GM06990 (cell line): ENCODE measurements around the gene SEC22A.

Experiments
- DNase-seq: peaks from one replicate; pipeline ENCODE4 v3.0.0-alpha.2; 2011; ENCODE audit not compliant: insufficient read length; ENCODE audit errors: extremely low read depth
- H3K27me3 ChIP-seq: replicated peaks from 2 replicates; pipeline ENCODE4 v1.6.0; 2011; ENCODE audit warnings: low read length; ENCODE audit not compliant: control insufficient read depth, insufficient read depth
- H3K36me3 ChIP-seq: 2 replicates; pipeline ENCODE4 v1.5.1; 2011; ENCODE audit warnings: low read length; ENCODE audit not compliant: control insufficient read depth, insufficient read depth
- H3K4me3 ChIP-seq: replicated peaks from 2 replicates; pipeline ENCODE4 v1.5.1; 2011; ENCODE audit warnings: low read depth, mild to moderate bottlenecking, control low read depth, low read length
- TF ChIP-seq, protein P1 (sequence below): IDR thresholded peaks from 2 replicates; pipeline ENCODE4 v1.5.1; 2011; ENCODE audit warnings: low read length, control low read depth, mild to moderate bottlenecking, inconsistent platforms; ENCODE audit not compliant: insufficient read depth, poor library complexity, severe bottlenecking

Gene SEC22A

DNA sequence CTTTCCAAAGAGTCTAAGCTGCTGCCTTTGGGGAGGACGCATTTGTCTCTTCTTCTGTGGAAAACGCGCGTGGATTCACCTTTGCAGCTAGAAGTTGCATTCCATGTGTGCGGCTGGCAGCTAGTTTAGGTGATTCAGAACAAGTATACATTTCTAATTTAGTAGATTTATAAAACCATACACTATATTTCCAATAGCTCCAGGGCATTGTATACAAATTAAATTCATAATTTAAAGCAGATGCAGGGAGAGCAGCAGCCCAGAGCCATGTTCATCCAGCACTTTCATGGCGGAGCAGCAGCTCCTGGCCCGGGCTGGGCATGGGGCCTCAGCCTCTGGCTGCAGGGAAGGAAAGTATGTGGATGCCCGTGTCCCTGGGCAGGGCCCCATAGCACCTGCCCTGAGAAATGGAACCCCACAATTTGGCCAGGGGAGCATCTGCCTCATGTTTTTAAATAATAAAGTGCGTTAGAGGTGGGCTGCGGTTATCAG lies 42.8 kb upstream of the SEC22A start:
- DNase-seq: no peak
- Histone ChIP-seq H3K4me3 (no peak overlapping the region), H3K36me3 (peaks cover 35% of the 10 kb centered on the region), H3K27me3 (no peaks in the 10 kb centered on the region)
- TF ChIP-seq, protein P1, sequence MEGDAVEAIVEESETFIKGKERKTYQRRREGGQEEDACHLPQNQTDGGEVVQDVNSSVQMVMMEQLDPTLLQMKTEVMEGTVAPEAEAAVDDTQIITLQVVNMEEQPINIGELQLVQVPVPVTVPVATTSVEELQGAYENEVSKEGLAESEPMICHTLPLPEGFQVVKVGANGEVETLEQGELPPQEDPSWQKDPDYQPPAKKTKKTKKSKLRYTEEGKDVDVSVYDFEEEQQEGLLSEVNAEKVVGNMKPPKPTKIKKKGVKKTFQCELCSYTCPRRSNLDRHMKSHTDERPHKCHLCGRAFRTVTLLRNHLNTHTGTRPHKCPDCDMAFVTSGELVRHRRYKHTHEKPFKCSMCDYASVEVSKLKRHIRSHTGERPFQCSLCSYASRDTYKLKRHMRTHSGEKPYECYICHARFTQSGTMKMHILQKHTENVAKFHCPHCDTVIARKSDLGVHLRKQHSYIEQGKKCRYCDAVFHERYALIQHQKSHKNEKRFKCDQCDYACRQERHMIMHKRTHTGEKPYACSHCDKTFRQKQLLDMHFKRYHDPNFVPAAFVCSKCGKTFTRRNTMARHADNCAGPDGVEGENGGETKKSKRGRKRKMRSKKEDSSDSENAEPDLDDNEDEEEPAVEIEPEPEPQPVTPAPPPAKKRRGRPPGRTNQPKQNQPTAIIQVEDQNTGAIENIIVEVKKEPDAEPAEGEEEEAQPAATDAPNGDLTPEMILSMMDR: no peak

DNA sequence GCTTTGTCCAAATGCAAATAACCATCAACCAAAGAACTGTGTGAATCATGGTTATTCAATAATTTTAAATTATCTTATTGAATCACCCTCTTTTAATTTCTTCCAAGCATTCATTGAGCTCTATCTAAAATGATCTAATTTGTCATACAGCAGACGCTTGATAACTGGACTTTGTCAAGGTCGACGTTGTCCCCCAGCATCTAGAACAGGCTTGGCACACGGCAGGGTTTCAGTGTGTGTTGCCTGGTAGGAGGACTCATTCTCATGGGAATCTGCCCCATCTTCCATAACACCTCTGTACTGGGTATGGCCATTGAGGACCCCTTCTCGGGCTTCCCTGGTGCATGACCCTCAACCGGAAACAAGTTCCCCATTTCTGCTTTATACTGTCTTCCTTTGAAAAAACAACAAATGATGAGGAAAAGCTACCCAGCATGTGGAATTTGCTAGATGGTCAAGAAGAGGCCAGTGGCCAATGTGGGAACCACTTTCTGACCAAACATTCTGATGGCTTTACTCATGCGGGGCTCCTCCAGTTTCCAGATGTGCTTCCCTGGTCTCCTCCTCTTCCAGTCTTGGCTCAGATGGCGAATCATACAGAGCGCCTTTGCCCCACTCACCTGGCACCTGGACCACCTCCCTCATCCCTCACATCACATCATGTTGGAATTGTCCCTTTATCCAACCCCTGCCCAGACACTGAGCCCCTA lies 41.7 kb upstream of the SEC22A start:
- DNase-seq: no peak
- TF ChIP-seq, protein P1: no peak

DNA sequence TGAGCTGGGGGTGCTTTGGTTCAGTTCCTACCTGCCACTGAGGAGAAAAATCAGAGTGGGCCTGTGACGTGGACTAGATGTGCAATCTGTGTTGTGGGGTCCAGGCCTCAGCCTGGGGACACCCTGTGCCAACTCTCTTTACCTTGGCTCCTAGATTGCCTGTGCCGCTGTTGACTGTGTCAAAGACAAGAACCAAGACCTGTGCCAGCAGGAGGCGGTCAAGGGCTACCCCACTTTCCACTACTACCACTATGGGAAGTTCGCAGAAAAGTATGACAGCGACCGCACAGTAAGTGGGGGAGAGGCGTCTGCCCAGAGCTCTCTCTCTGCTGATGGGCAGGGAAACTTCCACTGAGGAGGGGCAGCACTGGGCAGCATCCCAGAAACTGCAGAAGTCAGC lies 40.6 kb upstream of the SEC22A start:
- TF ChIP-seq, protein P1: peak; percentile 3
- no peak for DNase-seq
- peaks cover 30% of the 10 kb centered on the region for H3K36me3 ChIP-seq
- H3K4me3 ChIP-seq: no peak overlapping the region
- H3K27me3 ChIP-seq: no peaks in the 10 kb centered on the region

More for the DNA sequence above, 41.7 kb upstream of the SEC22A start:
- Histone ChIP-seq H3K36me3 (peaks cover 35% of the 10 kb centered on the region), H3K27me3 (no peaks in the 10 kb centered on the region), H3K4me3 (no peak overlapping the region)

DNA sequence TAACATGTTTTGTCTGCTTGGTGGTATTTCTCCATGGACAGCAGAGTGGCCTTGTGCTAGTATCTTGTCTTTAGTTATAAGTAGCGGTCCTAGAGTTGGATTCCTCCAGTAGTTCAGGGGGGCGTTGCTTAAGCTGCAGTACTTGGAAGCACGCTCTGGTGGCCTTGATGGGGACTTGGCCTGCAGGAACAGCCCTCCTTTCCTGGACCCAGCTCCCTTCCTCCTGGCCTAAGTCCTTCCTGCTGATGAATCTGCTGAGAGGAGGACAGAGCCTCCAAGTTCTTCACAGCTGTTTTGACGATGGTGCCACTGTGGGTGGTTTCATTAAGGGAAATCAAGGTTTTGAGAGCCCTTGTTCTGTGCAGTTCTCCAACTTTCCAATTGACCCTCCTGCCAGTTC lies 38.6 kb upstream of the SEC22A start:
- Histone ChIP-seq H3K4me3 (no peak overlapping the region), H3K36me3 (peaks cover 22% of the 10 kb centered on the region), H3K27me3 (no peaks in the 10 kb centered on the region)
- TF ChIP-seq, protein P1: no peak
- DNase-seq: no peak

DNA sequence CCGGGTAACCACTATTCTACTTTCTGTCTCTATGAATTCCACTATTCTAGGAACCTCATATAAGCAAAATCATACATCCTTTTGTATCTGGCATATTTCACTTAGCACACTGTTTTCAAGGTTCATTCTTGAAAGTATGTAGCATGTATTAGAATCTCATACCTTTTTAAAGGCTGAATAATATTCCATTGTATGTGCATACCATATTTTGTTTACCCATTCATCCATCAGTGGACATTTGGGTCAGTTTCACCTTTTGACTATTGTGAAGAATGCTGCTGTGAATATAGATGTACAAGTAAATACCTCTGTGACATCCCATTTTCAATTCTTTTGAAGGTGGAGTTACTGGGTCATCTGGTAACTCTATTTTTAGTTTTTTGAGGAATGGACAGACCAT lies 36.6 kb upstream of the SEC22A start:
- H3K36me3 ChIP-seq: peaks cover 22% of the 10 kb centered on the region
- H3K27me3 ChIP-seq: no peaks in the 10 kb centered on the region
- no peak overlapping the region for H3K4me3 ChIP-seq
- no peak for DNase-seq
- TF ChIP-seq, protein P1: no peak
